ENCODE measurements around the gene ATAT1. TPM values are rescaled to one million over a fixed set of nuclear protein-coding genes. Genes with fewer than 3 reads are reported as not detected.
A peak's percentile ranks its signal among the peaks of the same experiment; 100 is the strongest.

Gene ATAT1
- total RNA-seq, 1 experiment from 2014 or later: 15.8 TPM

DNA sequence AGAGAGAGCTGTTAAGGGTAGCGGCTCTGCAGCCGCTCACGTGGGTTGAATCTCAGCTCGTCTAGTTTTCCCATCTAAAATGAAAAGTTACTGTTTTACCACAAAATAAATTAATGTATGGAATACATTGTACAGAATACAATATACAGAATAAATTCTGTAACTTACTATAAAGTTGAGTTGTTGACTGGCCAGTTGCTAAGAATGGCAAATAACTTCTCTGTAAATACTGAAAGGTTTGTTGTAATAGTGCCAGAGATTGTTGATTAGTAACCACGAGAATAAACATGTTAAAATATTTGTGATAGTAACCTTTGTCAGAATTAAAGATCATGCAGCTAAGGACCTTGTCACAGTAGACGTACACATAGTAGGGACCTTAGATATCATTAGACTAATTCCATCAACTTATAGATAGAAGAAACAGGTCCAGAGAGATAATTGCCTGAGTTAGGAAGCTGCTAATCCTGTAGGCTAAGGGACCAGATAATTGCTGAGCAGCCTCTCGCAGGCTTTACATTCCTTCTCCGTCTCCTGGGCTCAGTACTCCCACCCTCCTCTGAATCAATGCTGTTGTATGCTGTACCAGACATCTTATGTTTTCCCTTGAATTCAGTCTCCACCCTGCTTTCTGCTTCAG is 64.7 kb downstream of the ATAT1 start:
- no peak for ATAC-seq
- BruUV-seq (replicated peaks): no TSS peak
- no peak for DNase-seq (ENCODE audit: low read depth, low spot score)
- Histone ChIP-seq H3K4me3 (ENCODE audit: low read depth in 2 of 2, low read length in 2 of 2) (peak overlapping the region; percentile 56 to 86), H3K36me3 (ENCODE audit: control insufficient read depth, insufficient read depth, low read length) (no peaks in the 10 kb centered on the region), H3K27me3 (ENCODE audit: control insufficient read depth, insufficient read depth, low read length) (no peaks in the 10 kb centered on the region), H3K27ac (ENCODE audit: low read length) (peak overlapping the region; percentile 80), H3K4me1 (ENCODE audit: control insufficient read depth, insufficient read depth, low read length) (peaks cover 28% of the 10 kb centered on the region), H3K9me3 (ENCODE audit: control insufficient read depth, insufficient read depth, low read depth, low read length) (no peaks in the 10 kb centered on the region)
- no peak for TF ChIP-seq TCF7L2 (IDR thresholded peaks at IDR 0.05; ENCODE audit: low read depth, low read length)
- TF ChIP-seq, protein P1, sequence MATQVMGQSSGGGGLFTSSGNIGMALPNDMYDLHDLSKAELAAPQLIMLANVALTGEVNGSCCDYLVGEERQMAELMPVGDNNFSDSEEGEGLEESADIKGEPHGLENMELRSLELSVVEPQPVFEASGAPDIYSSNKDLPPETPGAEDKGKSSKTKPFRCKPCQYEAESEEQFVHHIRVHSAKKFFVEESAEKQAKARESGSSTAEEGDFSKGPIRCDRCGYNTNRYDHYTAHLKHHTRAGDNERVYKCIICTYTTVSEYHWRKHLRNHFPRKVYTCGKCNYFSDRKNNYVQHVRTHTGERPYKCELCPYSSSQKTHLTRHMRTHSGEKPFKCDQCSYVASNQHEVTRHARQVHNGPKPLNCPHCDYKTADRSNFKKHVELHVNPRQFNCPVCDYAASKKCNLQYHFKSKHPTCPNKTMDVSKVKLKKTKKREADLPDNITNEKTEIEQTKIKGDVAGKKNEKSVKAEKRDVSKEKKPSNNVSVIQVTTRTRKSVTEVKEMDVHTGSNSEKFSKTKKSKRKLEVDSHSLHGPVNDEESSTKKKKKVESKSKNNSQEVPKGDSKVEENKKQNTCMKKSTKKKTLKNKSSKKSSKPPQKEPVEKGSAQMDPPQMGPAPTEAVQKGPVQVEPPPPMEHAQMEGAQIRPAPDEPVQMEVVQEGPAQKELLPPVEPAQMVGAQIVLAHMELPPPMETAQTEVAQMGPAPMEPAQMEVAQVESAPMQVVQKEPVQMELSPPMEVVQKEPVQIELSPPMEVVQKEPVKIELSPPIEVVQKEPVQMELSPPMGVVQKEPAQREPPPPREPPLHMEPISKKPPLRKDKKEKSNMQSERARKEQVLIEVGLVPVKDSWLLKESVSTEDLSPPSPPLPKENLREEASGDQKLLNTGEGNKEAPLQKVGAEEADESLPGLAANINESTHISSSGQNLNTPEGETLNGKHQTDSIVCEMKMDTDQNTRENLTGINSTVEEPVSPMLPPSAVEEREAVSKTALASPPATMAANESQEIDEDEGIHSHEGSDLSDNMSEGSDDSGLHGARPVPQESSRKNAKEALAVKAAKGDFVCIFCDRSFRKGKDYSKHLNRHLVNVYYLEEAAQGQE (IDR thresholded peaks at IDR 0.05; ENCODE audit: insufficient read depth in 1 of 2, low read depth in 2 of 2, low read length in 1 of 2): no peak
- no peak for TF ChIP-seq POLR2AphosphoS5 (IDR thresholded peaks at IDR 0.05; ENCODE audit: low read depth, low read length)
- TF ChIP-seq SIN3A (IDR thresholded peaks at IDR 0.05; ENCODE audit: borderline replicate concordance, insufficient read depth, low read depth, low read length): no peak
- in situ Hi-C loops (cut with HindIII; ENCODE audit: low pct_unique_long_range_greater_than_20kb, low sequenced_read_pairs): no loop called here
- ChIA-PET POLR2A (interaction anchor here (0.6 to 1.1 kb wide), 5 partner anchors 10 to 53 kb away, joined by 4 to 9 read pairs (median 5); partner anchors contain the start of genes DHX16 and MDC1), CTCF (interaction anchor here (0.6 to 0.7 kb wide), 2 partner anchors 22 to 38 kb away, joined by 3 to 5 read pairs; no protein-coding TSS in a partner anchor)
- intact Hi-C loops (cut with micrococcal nuclease; ENCODE audit: unreplicated experiment): no loop called here

Small RNA genes lying within 50 kb of the gene (microRNA-seq; reads per million reads assigned to microRNA genes)
- 308 reads per million, percentile 69 among the genes with 10 or more reads in this experiment for gene MIR877 (ENCODE audit: unreplicated experiment)

Other genes starting within 250 kb of the ATAT1 start
- gene HLA-E, start 137.4 kb upstream of the ATAT1 start, total RNA-seq (2021; ENCODE audit: unreplicated experiment): 132 TPM
- 90.6 TPM for gene GNL1, start 70.4 kb upstream of the ATAT1 start, total RNA-seq (2021; ENCODE audit: unreplicated experiment)
- 16.5 TPM for gene PRR3, start 69.6 kb upstream of the ATAT1 start, total RNA-seq (2021; ENCODE audit: unreplicated experiment)
- 94.9 TPM for gene ABCF1, start 55.4 kb upstream of the ATAT1 start, total RNA-seq (2021; ENCODE audit: unreplicated experiment)
- gene PPP1R10, start 9.6 kb upstream of the ATAT1 start, total RNA-seq (2021; ENCODE audit: unreplicated experiment): 82.9 TPM
- 69.1 TPM for gene MRPS18B, start 9.0 kb upstream of the ATAT1 start, total RNA-seq (2021; ENCODE audit: unreplicated experiment)
- gene C6orf136, start 20.3 kb downstream of the ATAT1 start, total RNA-seq (2021; ENCODE audit: unreplicated experiment): 30.8 TPM
- 44.5 TPM for gene DHX16, start 46.1 kb downstream of the ATAT1 start, total RNA-seq (2021; ENCODE audit: unreplicated experiment)
- gene PPP1R18, start 59.8 kb downstream of the ATAT1 start, total RNA-seq (2021; ENCODE audit: unreplicated experiment): 55.3 TPM
- gene NRM, start 64.1 kb downstream of the ATAT1 start, total RNA-seq (2021; ENCODE audit: unreplicated experiment): 21.9 TPM
- 68.6 TPM for gene MDC1, start 90.4 kb downstream of the ATAT1 start, total RNA-seq (2021; ENCODE audit: unreplicated experiment)
- gene TUBB, start 93.5 kb downstream of the ATAT1 start, total RNA-seq (2021; ENCODE audit: unreplicated experiment): 853 TPM
- 176 TPM for gene FLOT1, start 115.8 kb downstream of the ATAT1 start, total RNA-seq (2021; ENCODE audit: unreplicated experiment)
- gene IER3, start 117.7 kb downstream of the ATAT1 start, total RNA-seq (2021; ENCODE audit: unreplicated experiment): 106 TPM

Data from Panc1 (cell line).